Effector memory CD4-positive, alpha-beta T cell (primary cell): ENCODE measurements around the gene TMOD4.

Source experiments
- DNase-seq, 3 donors: peaks; one replicate each; pipeline ENCODE4 v3.0.0-alpha.2; 2020
- H3K27ac ChIP-seq: 2 replicates; pipeline ENCODE4 v1.7.0; 2013; ENCODE audit warnings: mild to moderate bottlenecking, low read length, moderate library complexity; ENCODE audit not compliant: insufficient read depth, poor library complexity, severe bottlenecking
- H3K27me3 ChIP-seq: replicated peaks from 2 replicates; pipeline ENCODE4 v1.7.0; 2013; ENCODE audit warnings: mild to moderate bottlenecking, low read length; ENCODE audit not compliant: insufficient read depth, control insufficient read depth, poor library complexity, severe bottlenecking
- H3K36me3 ChIP-seq: 2 replicates; pipeline ENCODE4 v1.7.0; 2013; ENCODE audit warnings: mild to moderate bottlenecking, low read length, moderate library complexity; ENCODE audit not compliant: control insufficient read depth, insufficient read depth
- H3K4me1 ChIP-seq: 2 replicates; pipeline ENCODE4 v1.7.0; 2013; ENCODE audit warnings: low read length, mild to moderate bottlenecking; ENCODE audit not compliant: control insufficient read depth, insufficient read depth, poor library complexity, severe bottlenecking
- H3K4me3 ChIP-seq: 2 replicates; pipeline ENCODE4 v1.7.0; 2013; ENCODE audit warnings: low read length, low read depth, mild to moderate bottlenecking; ENCODE audit not compliant: insufficient read depth, poor library complexity, severe bottlenecking
- H3K9me3 ChIP-seq: 2 replicates; pipeline ENCODE4 v1.7.0; 2013; ENCODE audit warnings: mild to moderate bottlenecking, low read length, moderate library complexity; ENCODE audit not compliant: control insufficient read depth

TMOD4 gene

GRCh38 chr1:151144474-151145303 lies 31.1 kb downstream of the TMOD4 start:
- Histone ChIP-seq H3K4me1 (peaks cover 12% of the 10 kb centered on the region), H3K27ac (no peak overlapping the region), H3K36me3 (no peaks in the 10 kb centered on the region), H3K27me3 (no peaks in the 10 kb centered on the region), H3K4me3 (no peak overlapping the region), H3K9me3 (no peaks in the 10 kb centered on the region)
- DNase-seq, result no peak

GRCh38 chr1:151143986-151144385 lies 31.8 kb downstream of the TMOD4 start:
- Histone ChIP-seq H3K9me3 (no peaks in the 10 kb centered on the region), H3K27ac (no peak overlapping the region), H3K36me3 (no peaks in the 10 kb centered on the region), H3K4me3 (no peak overlapping the region), H3K27me3 (no peaks in the 10 kb centered on the region), H3K4me1 (peaks cover 12% of the 10 kb centered on the region)
- DNase-seq, result no peak

- no peaks in the 10 kb centered on the region for H3K27me3 ChIP-seq
- H3K9me3 ChIP-seq, result no peaks in the 10 kb centered on the region
- no peak overlapping the region for H3K4me3 ChIP-seq
- peaks cover 12% of the 10 kb centered on the region for H3K4me1 ChIP-seq
- no peak for DNase-seq
- no peak overlapping the region for H3K27ac ChIP-seq
- H3K36me3 ChIP-seq, result no peaks in the 10 kb centered on the region
Measured at GRCh38 chr1:151143057-151143435, 32.7 kb downstream of the TMOD4 start.

- DNase-seq, result no peak
- Histone ChIP-seq H3K27me3 (no peaks in the 10 kb centered on the region), H3K36me3 (no peaks in the 10 kb centered on the region), H3K4me1 (peaks cover 12% of the 10 kb centered on the region), H3K27ac (no peak overlapping the region), H3K4me3 (no peak overlapping the region), H3K9me3 (no peaks in the 10 kb centered on the region)
Measured at GRCh38 chr1:151142411-151143056, 33.2 kb downstream of the TMOD4 start.

- no peak overlapping the region for H3K27ac ChIP-seq
- no peaks in the 10 kb centered on the region for H3K4me1 ChIP-seq
- H3K27me3 ChIP-seq, result no peaks in the 10 kb centered on the region
- no peak overlapping the region for H3K4me3 ChIP-seq
- no peaks in the 10 kb centered on the region for H3K9me3 ChIP-seq
- no peak for DNase-seq
- H3K36me3 ChIP-seq, result no peaks in the 10 kb centered on the region
Measured at GRCh38 chr1:151137789-151138188, 38.0 kb downstream of the TMOD4 start.

GRCh38 chr1:151135433-151136385 lies 40.1 kb downstream of the TMOD4 start:
- Histone ChIP-seq H3K4me1 (no peaks in the 10 kb centered on the region), H3K9me3 (no peaks in the 10 kb centered on the region), H3K27ac (no peak overlapping the region), H3K36me3 (no peaks in the 10 kb centered on the region), H3K4me3 (no peak overlapping the region), H3K27me3 (no peaks in the 10 kb centered on the region)
- DNase-seq, result no peak

DNA sequence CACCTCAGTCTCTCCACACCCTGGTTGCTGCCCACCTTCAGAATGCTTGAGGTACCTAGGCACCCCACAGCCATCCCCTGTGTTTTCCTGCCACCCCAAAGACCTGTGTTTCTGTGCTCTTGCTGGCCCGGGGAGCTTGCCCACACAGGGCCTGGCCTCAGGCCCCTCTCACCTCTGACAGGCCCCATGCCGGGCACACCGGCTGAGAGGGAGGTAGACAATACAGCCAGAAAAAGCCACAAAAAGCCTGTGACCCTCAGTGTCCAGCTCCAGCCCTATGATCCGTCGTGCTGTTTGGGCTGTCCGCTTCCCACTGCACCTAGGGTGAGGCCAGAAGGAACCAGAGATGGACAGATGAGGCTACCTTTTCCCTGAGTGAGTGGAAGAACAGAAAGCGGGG lies 40.8 kb downstream of the TMOD4 start:
- DNase-seq, result no peak
- H3K9me3 ChIP-seq, result no peaks in the 10 kb centered on the region
- H3K27me3 ChIP-seq, result no peaks in the 10 kb centered on the region
- no peak overlapping the region for H3K27ac ChIP-seq
- no peaks in the 10 kb centered on the region for H3K36me3 ChIP-seq
- no peaks in the 10 kb centered on the region for H3K4me1 ChIP-seq
- no peak overlapping the region for H3K4me3 ChIP-seq

GRCh38 chr1:151134396-151134795 lies 41.4 kb downstream of the TMOD4 start:
- DNase-seq, result no peak

DNA sequence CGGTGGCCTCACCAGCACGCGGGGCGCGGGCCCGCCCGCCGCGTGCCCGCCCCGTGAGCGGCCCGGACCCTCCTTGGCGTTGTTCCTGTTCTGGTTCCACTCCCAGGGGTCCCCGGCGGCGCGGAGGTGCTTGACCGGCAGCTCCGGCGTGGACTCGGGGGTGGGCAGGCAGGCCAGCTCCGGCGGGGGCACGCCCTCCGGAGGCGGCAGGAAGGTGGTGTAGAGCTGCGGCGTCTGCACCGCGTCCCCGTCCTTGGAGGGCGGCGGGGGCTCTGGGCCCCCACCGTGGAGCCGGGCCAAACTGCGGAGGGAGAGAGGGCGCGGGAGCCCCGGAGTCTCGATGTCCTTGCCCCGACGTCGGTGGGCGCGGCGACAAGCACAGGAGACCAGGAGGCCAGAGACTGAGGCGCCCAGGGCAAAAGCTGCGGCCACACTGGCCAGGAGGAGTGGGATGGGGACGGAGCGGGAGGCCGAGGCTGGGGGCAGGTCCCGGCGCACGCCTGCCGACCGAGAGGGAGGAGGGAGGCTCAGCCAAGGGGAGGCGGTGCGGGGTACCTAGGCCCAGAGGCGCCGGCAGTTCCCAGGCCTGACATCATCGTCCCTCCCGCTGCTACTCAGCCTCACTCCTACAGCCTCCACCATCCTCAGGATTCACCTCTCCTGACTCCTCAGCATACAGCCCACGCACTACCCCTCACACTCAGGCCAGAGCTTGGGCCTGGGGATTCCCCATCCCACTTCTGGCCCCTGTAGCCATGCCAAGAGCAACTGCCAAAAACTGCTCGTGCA lies 42.6 kb downstream of the TMOD4 start:
- Histone ChIP-seq H3K27ac (no peak overlapping the region), H3K36me3 (no peaks in the 10 kb centered on the region), H3K9me3 (no peaks in the 10 kb centered on the region), H3K4me3 (no peak overlapping the region), H3K27me3 (no peaks in the 10 kb centered on the region), H3K4me1 (no peaks in the 10 kb centered on the region)
- DNase-seq, result no peak

More at GRCh38 chr1:151134396-151134795, 41.4 kb downstream of the TMOD4 start:
- H3K9me3 ChIP-seq, result no peaks in the 10 kb centered on the region
- no peaks in the 10 kb centered on the region for H3K36me3 ChIP-seq
- no peak overlapping the region for H3K4me3 ChIP-seq
- no peaks in the 10 kb centered on the region for H3K27me3 ChIP-seq
- H3K4me1 ChIP-seq, result no peaks in the 10 kb centered on the region
- H3K27ac ChIP-seq, result no peak overlapping the region
